Esophagus muscularis mucosa (tissue), 3 donors: ENCODE results near the gene HFE.

Experiments
- CTCF ChIP-seq, 3 experiments: fragments of 200-600 bp in 2 of 3; fragments of 450-650 bp in 1 of 3; sonication (generic) in 2 of 3; IDR thresholded peaks; one replicate each; pipeline ENCODE4 v1.5.1; 2017 to 2019; ENCODE audit warnings: antibody characterized with exemption in 3 of 3, mild to moderate bottlenecking in 2 of 3, moderate library complexity in 1 of 3
- POLR2AphosphoS5 ChIP-seq, 2 donors: sonication (generic); formaldehyde crosslinking; IDR thresholded peaks; one replicate each; pipeline ENCODE4 v1.6.1; 2017; ENCODE audit warnings: antibody characterized with exemption in 2 of 2

GRCh38 chr6:26059941-26060340 is 27.3 kb upstream of the HFE start:
- no peak for TF ChIP-seq CTCF (IDR thresholded peaks at IDR 0.05)
- no peak for TF ChIP-seq POLR2AphosphoS5 (IDR thresholded peaks at IDR 0.05)
